GM06990 (cell line): Measurements from ENCODE around the gene CNIH3.

Source experiments
- DNase-seq: peaks from one replicate; pipeline ENCODE4 v3.0.0-alpha.2; 2011; ENCODE audit not compliant: insufficient read length; ENCODE audit errors: extremely low read depth
- H3K27me3 ChIP-seq: replicated peaks from 2 replicates; pipeline ENCODE4 v1.6.0; 2011; ENCODE audit warnings: low read length; ENCODE audit not compliant: control insufficient read depth, insufficient read depth
- H3K36me3 ChIP-seq: 2 replicates; pipeline ENCODE4 v1.5.1; 2011; ENCODE audit warnings: low read length; ENCODE audit not compliant: control insufficient read depth, insufficient read depth
- H3K4me3 ChIP-seq: replicated peaks from 2 replicates; pipeline ENCODE4 v1.5.1; 2011; ENCODE audit warnings: low read depth, mild to moderate bottlenecking, control low read depth, low read length
- CTCF ChIP-seq: IDR thresholded peaks from 2 replicates; pipeline ENCODE4 v1.5.1; 2011; ENCODE audit warnings: low read length, control low read depth, mild to moderate bottlenecking, inconsistent platforms; ENCODE audit not compliant: insufficient read depth, poor library complexity, severe bottlenecking

The CNIH3 gene

GRCh38 chr1:224617410-224618355 is 1.6 kb downstream of the CNIH3 start:
- no peak for TF ChIP-seq CTCF
- no peaks in the 10 kb centered on the region for H3K36me3 ChIP-seq
- no peak overlapping the region for H3K4me3 ChIP-seq
- no peak for DNase-seq
- H3K27me3 ChIP-seq = peaks cover 7% of the 10 kb centered on the region

- H3K4me3 ChIP-seq = no peak overlapping the region
- DNase-seq = no peak
- H3K27me3 ChIP-seq = peaks cover 7% of the 10 kb centered on the region
- no peaks in the 10 kb centered on the region for H3K36me3 ChIP-seq
- TF ChIP-seq CTCF = no peak
Observed at GRCh38 chr1:224619209-224619608, 3.1 kb downstream of the CNIH3 start.

GRCh38 chr1:224620105-224620504 is 4.0 kb downstream of the CNIH3 start:
- Histone ChIP-seq H3K4me3 (no peak overlapping the region), H3K27me3 (peaks cover 6% of the 10 kb centered on the region), H3K36me3 (no peaks in the 10 kb centered on the region)
- no peak for DNase-seq
- no peak for TF ChIP-seq CTCF

- no peak for DNase-seq
- no peaks in the 10 kb centered on the region for H3K36me3 ChIP-seq
- H3K27me3 ChIP-seq = no peaks in the 10 kb centered on the region; the same call in none of the 2 replicates
- H3K4me3 ChIP-seq = no peak overlapping the region
- TF ChIP-seq CTCF = no peak
Observed at GRCh38 chr1:224621813-224622682, 5.9 kb downstream of the CNIH3 start.

GRCh38 chr1:224622831-224623230 is 6.7 kb downstream of the CNIH3 start:
- no peaks in the 10 kb centered on the region; the same call in none of the 2 replicates for H3K27me3 ChIP-seq
- no peak for DNase-seq
- no peaks in the 10 kb centered on the region for H3K36me3 ChIP-seq
- H3K4me3 ChIP-seq = no peak overlapping the region
- no peak for TF ChIP-seq CTCF
